ENCODE results near the gene MARCHF3.

Gene MARCHF3

GRCh38 chr5:126961128-126961527, 69.2 kb downstream of the MARCHF3 start:
- Histone ChIP-seq H3K27ac (ENCODE audit: low read length) (no peak overlapping the region), H2AFZ (ENCODE audit: low read length) (no peak overlapping the region)
- DNase-seq, result no peak

DNA sequence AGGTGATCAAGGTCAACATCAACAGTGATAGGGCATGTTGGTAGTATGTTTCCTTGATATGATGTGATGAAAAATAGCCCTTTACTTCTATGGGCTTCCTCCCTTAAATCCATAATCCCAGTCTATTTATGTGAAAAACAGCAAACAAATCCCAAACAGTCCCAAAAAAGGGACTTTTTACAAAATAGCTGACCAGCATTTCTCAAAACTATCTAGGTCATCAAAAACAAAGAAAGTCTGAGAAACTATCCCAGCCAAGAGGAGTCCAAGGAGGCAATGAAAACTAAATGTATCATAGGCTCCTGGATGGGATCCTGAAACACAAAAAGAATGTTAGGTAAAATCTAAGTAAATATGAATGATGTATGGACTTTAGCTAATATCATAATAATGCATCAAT, 71.2 kb downstream of the MARCHF3 start:
- 0 out of 2 replicates have a peak, but pooled peaks cover 3% of the 10 kb centered on the region for H3K79me2 ChIP-seq (ENCODE audit: low read length)

More at GRCh38 chr5:126961128-126961527, 69.2 kb downstream of the MARCHF3 start:
- Histone ChIP-seq H3K36me3 (replicated peaks; ENCODE audit: insufficient read depth, low read length) (no peaks in the 10 kb centered on the region), H3K9ac (ENCODE audit: low read length) (no peak overlapping the region), H3K9me2 (replicated peaks; ENCODE audit: insufficient read depth, low read length) (no peaks in the 10 kb centered on the region; the same call in 1 of the 2 replicates), H3K9me3 (replicated peaks; ENCODE audit: insufficient read depth, low read length) (no peaks in the 10 kb centered on the region), H4K20me1 (ENCODE audit: insufficient read depth, low read length) (no peaks in the 10 kb centered on the region), H3F3A (ENCODE audit: insufficient read depth, low read length) (peaks cover 3% of the 10 kb centered on the region; the same call in 1 of the 2 replicates), H3K4me2 (ENCODE audit: low read depth, low read length) (no peak overlapping the region), H3K4me1 (ENCODE audit: low read length) (peaks cover 18% of the 10 kb centered on the region), H3K27me3 (replicated peaks; ENCODE audit: insufficient read depth, low read length) (no peaks in the 10 kb centered on the region), H3K4me3 (ENCODE audit: low read length) (no peak overlapping the region), H3K79me2 (ENCODE audit: low read length) (0 out of 2 replicates have a peak, but pooled peaks cover 3% of the 10 kb centered on the region)
- no peak for TF ChIP-seq EZH2phosphoT487 (IDR thresholded peaks at IDR 0.05; ENCODE audit: low read length)
- TF ChIP-seq EZH2 (optimal IDR thresholded peaks at IDR 0.05; ENCODE audit: low read depth, low read length), result no peak
- TF ChIP-seq CTCF (IDR thresholded peaks at IDR 0.05; ENCODE audit: low read length), result no peak

DNA sequence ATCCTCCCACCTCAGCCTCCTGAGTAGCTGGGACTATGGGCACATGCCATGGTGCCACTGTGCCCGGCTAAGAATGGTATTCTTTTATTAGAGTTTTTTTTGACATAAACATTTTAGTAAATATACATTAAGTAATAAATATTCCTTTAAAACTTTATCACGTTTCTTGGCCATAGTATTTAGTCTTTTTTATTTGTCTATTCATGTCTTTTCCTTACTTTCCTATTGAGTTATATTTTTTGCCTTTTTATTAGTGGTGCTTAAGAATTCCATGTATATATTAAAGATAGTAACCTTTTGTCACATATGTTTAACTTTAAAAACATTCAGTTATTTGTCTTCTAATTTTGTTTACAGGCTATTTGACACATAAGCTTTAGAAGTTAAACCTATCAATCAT, 73.4 kb downstream of the MARCHF3 start:
- H3K27ac ChIP-seq (ENCODE audit: low read length), result no peak overlapping the region
- H3K4me3 ChIP-seq (ENCODE audit: low read length), result no peak overlapping the region
- H3K9me2 ChIP-seq (replicated peaks; ENCODE audit: insufficient read depth, low read length), result no peaks in the 10 kb centered on the region; the same call in 1 of the 2 replicates
- H3K9ac ChIP-seq (ENCODE audit: low read length), result no peak overlapping the region
- no peaks in the 10 kb centered on the region for H3K9me3 ChIP-seq (replicated peaks; ENCODE audit: insufficient read depth, low read length)
- no peaks in the 10 kb centered on the region for H4K20me1 ChIP-seq (ENCODE audit: insufficient read depth, low read length)
- H3K4me2 ChIP-seq (ENCODE audit: low read depth, low read length), result no peak overlapping the region
- H3K79me2 ChIP-seq (ENCODE audit: low read length), result 0 out of 2 replicates have a peak, but pooled peaks cover 3% of the 10 kb centered on the region
- H3K4me1 ChIP-seq (ENCODE audit: low read length), result peaks cover 5% of the 10 kb centered on the region
- no peak for DNase-seq
- H2AFZ ChIP-seq (ENCODE audit: low read length), result no peak overlapping the region
- H3K36me3 ChIP-seq (replicated peaks; ENCODE audit: insufficient read depth, low read length), result no peaks in the 10 kb centered on the region
- no peaks in the 10 kb centered on the region for H3K27me3 ChIP-seq (replicated peaks; ENCODE audit: insufficient read depth, low read length)
- H3F3A ChIP-seq (ENCODE audit: insufficient read depth, low read length), result no peaks in the 10 kb centered on the region
- TF ChIP-seq EZH2 (optimal IDR thresholded peaks at IDR 0.05; ENCODE audit: low read depth, low read length) (no peak), CTCF (IDR thresholded peaks at IDR 0.05; ENCODE audit: low read length) (no peak)

More for the DNA sequence above, 71.2 kb downstream of the MARCHF3 start:
- no peak overlapping the region for H2AFZ ChIP-seq (ENCODE audit: low read length)
- no peak overlapping the region for H3K9ac ChIP-seq (ENCODE audit: low read length)
- H3K9me3 ChIP-seq (replicated peaks; ENCODE audit: insufficient read depth, low read length), result no peaks in the 10 kb centered on the region
- no peaks in the 10 kb centered on the region; the same call in 1 of the 2 replicates for H3K9me2 ChIP-seq (replicated peaks; ENCODE audit: insufficient read depth, low read length)
- no peak overlapping the region for H3K27ac ChIP-seq (ENCODE audit: low read length)
- no peak for DNase-seq
- no peaks in the 10 kb centered on the region for H3K36me3 ChIP-seq (replicated peaks; ENCODE audit: insufficient read depth, low read length)
- no peaks in the 10 kb centered on the region for H4K20me1 ChIP-seq (ENCODE audit: insufficient read depth, low read length)
- no peak overlapping the region for H3K4me2 ChIP-seq (ENCODE audit: low read depth, low read length)
- H3F3A ChIP-seq (ENCODE audit: insufficient read depth, low read length), result no peaks in the 10 kb centered on the region
- TF ChIP-seq EZH2 (optimal IDR thresholded peaks at IDR 0.05; ENCODE audit: low read depth, low read length), result no peak
- no peak for TF ChIP-seq EZH2phosphoT487 (IDR thresholded peaks at IDR 0.05; ENCODE audit: low read length)
- TF ChIP-seq CTCF (IDR thresholded peaks at IDR 0.05; ENCODE audit: low read length), result no peak
- no peak overlapping the region for H3K4me3 ChIP-seq (ENCODE audit: low read length)
- peaks cover 5% of the 10 kb centered on the region for H3K4me1 ChIP-seq (ENCODE audit: low read length)
- no peaks in the 10 kb centered on the region for H3K27me3 ChIP-seq (replicated peaks; ENCODE audit: insufficient read depth, low read length)

All from MM.1S (cell line).